ENCODE results near the gene UBE3D. TPM values are rescaled to one million over a fixed set of nuclear protein-coding genes. Genes with fewer than 3 reads are reported as not detected.

UBE3D gene
- total and polyA plus RNA-seq, 11 donors: 2.0 to 5.3 (median 2.9) TPM

DNA sequence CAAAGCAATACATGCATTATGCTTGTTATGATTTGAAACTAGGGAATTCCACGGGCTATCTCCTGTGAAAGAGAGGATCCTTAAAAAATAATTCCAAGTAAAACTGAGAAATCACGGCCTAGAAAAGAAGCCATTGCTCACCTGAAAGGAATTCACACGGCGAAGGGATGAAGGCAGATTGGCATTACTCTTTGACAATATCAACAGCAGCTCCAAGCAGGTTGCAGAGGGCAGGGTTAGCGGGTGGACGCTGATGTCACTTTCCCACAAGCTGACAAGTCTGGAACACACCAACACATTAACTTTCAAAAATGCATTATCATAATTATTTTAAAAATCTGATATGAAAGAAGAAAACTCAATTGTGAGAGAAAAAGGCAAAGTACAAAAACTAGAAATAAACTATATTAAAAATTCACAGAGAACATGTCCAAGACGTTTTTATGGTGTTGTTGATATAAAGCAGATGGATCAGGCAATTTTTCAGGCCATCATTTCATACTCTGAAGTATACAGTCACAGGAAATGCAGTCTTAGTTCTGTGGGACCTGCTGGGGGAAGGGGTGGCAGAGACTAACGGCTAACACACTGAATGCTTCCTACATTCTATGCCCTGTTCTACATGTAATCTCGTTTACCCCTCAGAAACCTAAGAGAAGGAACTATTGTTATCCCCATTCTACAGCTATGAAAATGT, 108.3 kb downstream of the UBE3D start:
- WGBS, 4 donors: 63 to 67% (median 65%) methylated on average over 9 of the region's 9 CpGs
- intact Hi-C loops (cut with DNase I): no loop called here
- Histone ChIP-seq H3K9me3 (no peaks in the 10 kb centered on the region), H3K27me3 (no peaks in the 10 kb centered on the region), H3K36me3 (peaks cover 0 to 9% (median 0%) of the 10 kb centered on the region in 9 donors), H3K27ac (no peak overlapping the region), H3K4me1 (peaks cover 0 to 16% (median 2%) of the 10 kb centered on the region in 12 donors), H3K4me3 (no peak overlapping the region)
- DNase-seq: no peak
- ATAC-seq: no peak
- no peak for TF ChIP-seq POLR2A (IDR thresholded peaks at IDR 0.05)
- TF ChIP-seq, protein P1, sequence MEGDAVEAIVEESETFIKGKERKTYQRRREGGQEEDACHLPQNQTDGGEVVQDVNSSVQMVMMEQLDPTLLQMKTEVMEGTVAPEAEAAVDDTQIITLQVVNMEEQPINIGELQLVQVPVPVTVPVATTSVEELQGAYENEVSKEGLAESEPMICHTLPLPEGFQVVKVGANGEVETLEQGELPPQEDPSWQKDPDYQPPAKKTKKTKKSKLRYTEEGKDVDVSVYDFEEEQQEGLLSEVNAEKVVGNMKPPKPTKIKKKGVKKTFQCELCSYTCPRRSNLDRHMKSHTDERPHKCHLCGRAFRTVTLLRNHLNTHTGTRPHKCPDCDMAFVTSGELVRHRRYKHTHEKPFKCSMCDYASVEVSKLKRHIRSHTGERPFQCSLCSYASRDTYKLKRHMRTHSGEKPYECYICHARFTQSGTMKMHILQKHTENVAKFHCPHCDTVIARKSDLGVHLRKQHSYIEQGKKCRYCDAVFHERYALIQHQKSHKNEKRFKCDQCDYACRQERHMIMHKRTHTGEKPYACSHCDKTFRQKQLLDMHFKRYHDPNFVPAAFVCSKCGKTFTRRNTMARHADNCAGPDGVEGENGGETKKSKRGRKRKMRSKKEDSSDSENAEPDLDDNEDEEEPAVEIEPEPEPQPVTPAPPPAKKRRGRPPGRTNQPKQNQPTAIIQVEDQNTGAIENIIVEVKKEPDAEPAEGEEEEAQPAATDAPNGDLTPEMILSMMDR (IDR thresholded peaks at IDR 0.05): no peak

DNA sequence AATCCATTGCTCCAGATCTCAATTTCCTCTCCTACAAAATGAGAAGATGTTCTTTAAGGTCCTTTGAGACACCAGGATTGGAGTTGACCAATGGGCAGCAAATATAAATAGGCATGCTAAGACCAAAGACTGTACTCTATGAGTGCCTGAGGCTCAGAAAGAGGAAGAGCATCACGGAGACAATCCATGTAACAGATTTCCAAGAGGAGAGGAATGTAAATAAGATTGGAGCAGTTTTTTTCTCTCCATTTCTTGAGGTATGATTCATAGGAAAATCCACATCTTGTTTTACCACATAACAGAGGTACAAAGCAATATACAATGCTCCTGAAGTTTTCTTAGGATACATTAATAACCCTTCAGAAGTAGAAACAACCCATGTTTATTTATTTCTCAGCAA, 109.8 kb downstream of the UBE3D start:
- intact Hi-C loops (cut with DNase I): no loop called here
- TF ChIP-seq POLR2A (IDR thresholded peaks at IDR 0.05): no peak
- TF ChIP-seq, protein P1 (IDR thresholded peaks at IDR 0.05): no peak
- Histone ChIP-seq H3K4me1 (peaks cover 0 to 16% (median 2%) of the 10 kb centered on the region in 12 donors), H3K4me3 (no peak overlapping the region), H3K9me3 (no peaks in the 10 kb centered on the region), H3K27ac (no peak overlapping the region), H3K27me3 (no peaks in the 10 kb centered on the region), H3K36me3 (peaks cover 0 to 9% (median 0%) of the 10 kb centered on the region in 9 donors)
- ATAC-seq (no peak), DNase-seq (no peak)
- WGBS, 4 donors: 75 to 91% (median 90%) methylated on average over 1 of the region's 1 CpG

DNA sequence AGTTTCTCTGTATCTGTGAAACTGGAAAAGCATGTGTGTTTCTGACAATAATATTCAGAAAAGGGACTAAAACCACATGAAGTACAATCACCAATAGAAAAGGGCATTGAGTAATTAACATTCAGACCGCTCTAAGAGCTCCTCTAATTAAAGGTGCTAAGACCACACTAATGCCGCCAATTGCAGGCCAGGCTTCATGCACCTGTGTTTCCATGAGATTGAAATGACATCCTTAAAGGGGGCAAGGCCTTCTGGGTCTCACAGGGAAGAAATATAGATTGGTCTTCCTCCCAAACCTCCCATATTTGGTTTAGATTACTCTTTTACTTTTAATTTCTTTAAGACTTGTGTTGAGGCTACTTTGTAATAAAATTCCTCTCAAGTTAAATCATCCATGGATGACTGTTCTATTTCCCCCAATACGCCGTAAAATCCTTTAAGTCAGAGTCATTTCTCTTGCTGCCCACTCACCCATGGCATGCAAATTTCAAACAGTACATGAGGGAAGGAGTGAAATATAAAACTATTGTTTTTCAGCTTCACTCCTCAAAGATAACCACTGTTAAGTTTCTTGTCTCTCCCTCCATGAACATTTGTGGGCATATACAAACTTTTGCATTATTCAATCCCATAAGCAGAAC, 110.6 kb downstream of the UBE3D start:
- no peak overlapping the region for H3K27ac ChIP-seq
- ATAC-seq (no peak), DNase-seq (no peak)
- peaks cover 0 to 9% (median 0%) of the 10 kb centered on the region in 9 donors for H3K36me3 ChIP-seq
- peaks cover 0 to 2% (median 0%) of the 10 kb centered on the region in 12 donors for H3K9me3 ChIP-seq
- intact Hi-C loops (cut with DNase I): no loop called here
- H3K4me1 ChIP-seq: peaks cover 0 to 16% (median 2%) of the 10 kb centered on the region in 12 donors
- no peaks in the 10 kb centered on the region for H3K27me3 ChIP-seq
- WGBS, 4 donors: 84 to 97% (median 95%) methylated on average over 4 of the region's 4 CpGs
- TF ChIP-seq, protein P1 (IDR thresholded peaks at IDR 0.05): no peak
- TF ChIP-seq POLR2A (IDR thresholded peaks at IDR 0.05): no peak
- no peak overlapping the region for H3K4me3 ChIP-seq

DNA sequence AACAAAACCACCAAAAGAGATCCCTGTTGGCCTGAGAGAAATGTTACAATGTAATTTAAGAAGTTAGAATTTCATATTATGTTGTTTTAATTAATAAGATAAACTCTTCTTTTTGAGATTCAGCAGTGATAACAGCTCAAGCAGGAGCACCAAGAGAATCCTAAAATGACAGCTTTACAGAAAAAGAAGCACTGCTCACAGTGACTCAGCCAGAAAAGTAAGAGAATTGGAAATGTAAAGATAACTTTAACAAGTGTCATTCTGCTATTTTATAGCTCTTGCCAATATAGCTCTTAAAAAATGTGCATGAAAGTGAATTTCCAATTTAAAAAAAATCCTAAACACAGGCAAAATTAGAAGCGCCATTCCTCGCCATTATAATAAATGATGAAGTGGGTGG, 111.3 kb downstream of the UBE3D start:
- intact Hi-C loops (cut with DNase I): no loop called here
- TF ChIP-seq POLR2A (IDR thresholded peaks at IDR 0.05): no peak
- TF ChIP-seq, protein P1 (IDR thresholded peaks at IDR 0.05): no peak
- Histone ChIP-seq H3K36me3 (peaks cover 0 to 9% (median 0%) of the 10 kb centered on the region in 9 donors), H3K4me3 (no peak overlapping the region), H3K27ac (no peak overlapping the region), H3K9me3 (peaks cover 0 to 9% (median 0%) of the 10 kb centered on the region in 12 donors), H3K4me1 (peaks cover 0 to 16% (median 2%) of the 10 kb centered on the region in 12 donors), H3K27me3 (no peaks in the 10 kb centered on the region)
- no peak for ATAC-seq
- WGBS, 4 donors: 81 to 99% (median 97%) methylated on average over 2 of the region's 2 CpGs
- no peak for DNase-seq

All from heart left ventricle (tissue), 16 donors.